ENCODE results near the gene SFTPB.

Gene SFTPB

DNA sequence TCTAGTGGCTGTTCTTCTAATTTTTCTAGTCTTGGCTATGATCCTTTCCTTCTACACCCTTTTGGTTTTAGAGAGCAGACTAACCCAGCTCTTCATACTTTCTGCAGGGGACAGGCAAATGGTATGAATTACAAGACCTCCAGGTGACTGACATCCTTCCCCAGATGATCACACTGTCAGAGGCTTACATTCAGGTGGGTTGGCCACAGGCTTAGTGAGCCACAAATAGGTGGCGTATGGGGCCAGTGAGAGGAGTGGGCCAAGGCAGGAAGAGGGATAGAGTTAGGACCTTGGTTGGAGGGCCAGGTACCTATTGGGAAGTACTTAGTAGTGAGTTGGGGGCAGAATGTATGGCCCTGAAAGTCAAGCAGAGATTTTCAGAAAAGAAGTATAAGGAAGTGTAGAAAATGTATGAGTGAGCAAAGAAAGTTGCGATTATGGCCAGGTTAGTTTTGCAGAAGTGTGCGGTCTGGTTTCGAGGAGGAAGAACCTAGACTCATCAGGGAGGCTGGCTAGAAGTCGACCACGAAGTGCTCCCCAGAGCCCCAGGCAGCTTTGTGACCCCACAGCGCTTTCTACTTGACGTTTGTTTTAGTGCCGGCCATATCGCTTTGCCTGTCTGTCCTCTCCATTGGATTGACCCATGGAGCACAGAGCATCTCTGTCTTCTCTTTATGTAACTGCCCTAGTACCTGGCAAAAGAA is 20.0 kb downstream of the SFTPB start:
- no peak overlapping the region for H3K18ac ChIP-seq (ENCODE audit: low read length)
- H2AFZ ChIP-seq (ENCODE audit: low read length), result no peak overlapping the region
- no peak overlapping the region for H3K14ac ChIP-seq (ENCODE audit: low read length)
- no peaks in the 10 kb centered on the region for H3K27me3 ChIP-seq (ENCODE audit: control insufficient read depth in 3 of 3, insufficient read depth in 3 of 3, low read depth in 1 of 3, low read length in 3 of 3)
- no peak overlapping the region for H2AK5ac ChIP-seq (ENCODE audit: low read depth, low read length)
- H4K91ac ChIP-seq (ENCODE audit: low read depth, low read length, poor library complexity), result no peak overlapping the region
- peaks cover 60 to 95% of the 10 kb centered on the region in 2 donors for H3K36me3 ChIP-seq (replicated peaks in 1 of 2; ENCODE audit: control insufficient read depth in 2 of 2, insufficient read depth in 2 of 2, low read length in 2 of 2)
- no peak overlapping the region for H3K4ac ChIP-seq (ENCODE audit: low read length)
- no peak overlapping the region for H2BK120ac ChIP-seq (ENCODE audit: low read depth, low read length)
- H2BK15ac ChIP-seq (ENCODE audit: low read length), result no peak overlapping the region
- peaks cover 2% of the 10 kb centered on the region for H3K79me1 ChIP-seq (ENCODE audit: low read depth, low read length)
- H3K27ac ChIP-seq (replicated peaks; ENCODE audit: low read length), result no peak overlapping the region
- H3K4me3 ChIP-seq (ENCODE audit: low read length in 2 of 2), result no peak overlapping the region
- H3K4me1 ChIP-seq (ENCODE audit: control insufficient read depth in 2 of 2, insufficient read depth in 1 of 2, low read depth in 1 of 2, low read length in 2 of 2), result no peaks in the 10 kb centered on the region
- H3K4me2 ChIP-seq (ENCODE audit: insufficient read depth, low read length, poor library complexity, severe bottlenecking), result no peak overlapping the region
- H3K9me3 ChIP-seq (replicated peaks in 1 of 2; ENCODE audit: control insufficient read depth in 2 of 2, insufficient read depth in 1 of 2, low read depth in 1 of 2, low read length in 2 of 2), result peaks cover 0 to 1% of the 10 kb centered on the region in 2 donors
- no CpG with 5 or more reads among the region's 10 CpGs for WGBS, 2 donors (ENCODE audit: extremely low coverage in 2 of 2, insufficient read length in 2 of 2, insufficient replicate concordance in 1 of 2)
- H3K23ac ChIP-seq (ENCODE audit: low read depth, low read length, poor library complexity), result no peak overlapping the region
- H2BK5ac ChIP-seq (ENCODE audit: low read length), result no peak overlapping the region
- no peak overlapping the region for H3K9ac ChIP-seq (ENCODE audit: low read depth, low read length, poor library complexity)
- no peak overlapping the region for H2BK12ac ChIP-seq (ENCODE audit: low read length)
- H4K8ac ChIP-seq (ENCODE audit: low read depth, low read length), result no peak overlapping the region
- DNase-seq (ENCODE audit: low spot score), result no peak

GRCh38 chr2:85646166-85646565 is 21.8 kb downstream of the SFTPB start:
- no peak overlapping the region for H4K8ac ChIP-seq (ENCODE audit: low read depth, low read length)
- no peak for DNase-seq (ENCODE audit: low spot score)
- peaks cover 63 to 97% of the 10 kb centered on the region in 2 donors for H3K36me3 ChIP-seq (replicated peaks in 1 of 2; ENCODE audit: control insufficient read depth in 2 of 2, insufficient read depth in 2 of 2, low read length in 2 of 2)

GRCh38 chr2:85644909-85645308 is 23.1 kb downstream of the SFTPB start:
- Histone ChIP-seq H3K27ac (replicated peaks; ENCODE audit: low read length) (no peak overlapping the region), H3K18ac (ENCODE audit: low read length) (no peak overlapping the region), H3K9ac (ENCODE audit: low read depth, low read length, poor library complexity) (no peak overlapping the region), H3K4me1 (ENCODE audit: control insufficient read depth in 2 of 2, insufficient read depth in 1 of 2, low read depth in 1 of 2, low read length in 2 of 2) (no peaks in the 10 kb centered on the region), H3K9me3 (replicated peaks in 1 of 2; ENCODE audit: control insufficient read depth in 2 of 2, insufficient read depth in 1 of 2, low read depth in 1 of 2, low read length in 2 of 2) (peaks cover 0 to 1% of the 10 kb centered on the region in 2 donors), H3K23ac (ENCODE audit: low read depth, low read length, poor library complexity) (no peak overlapping the region), H4K91ac (ENCODE audit: low read depth, low read length, poor library complexity) (no peak overlapping the region), H2AK5ac (ENCODE audit: low read depth, low read length) (no peak overlapping the region), H3K4ac (ENCODE audit: low read length) (no peak overlapping the region), H2BK5ac (ENCODE audit: low read length) (no peak overlapping the region), H3K36me3 (replicated peaks in 1 of 2; ENCODE audit: control insufficient read depth in 2 of 2, insufficient read depth in 2 of 2, low read length in 2 of 2) (peaks cover 56 to 99% of the 10 kb centered on the region in 2 donors), H3K4me2 (ENCODE audit: insufficient read depth, low read length, poor library complexity, severe bottlenecking) (no peak overlapping the region), H2BK12ac (ENCODE audit: low read length) (no peak overlapping the region), H2AFZ (ENCODE audit: low read length) (no peak overlapping the region), H2BK15ac (ENCODE audit: low read length) (no peak overlapping the region), H3K79me1 (ENCODE audit: low read depth, low read length) (no peaks in the 10 kb centered on the region), H3K4me3 (ENCODE audit: low read length in 2 of 2) (no peak overlapping the region), H4K8ac (ENCODE audit: low read depth, low read length) (no peak overlapping the region), H2BK120ac (ENCODE audit: low read depth, low read length) (no peak overlapping the region), H3K14ac (ENCODE audit: low read length) (no peak overlapping the region), H3K27me3 (ENCODE audit: control insufficient read depth in 3 of 3, insufficient read depth in 3 of 3, low read depth in 1 of 3, low read length in 3 of 3) (no peaks in the 10 kb centered on the region)
- DNase-seq (ENCODE audit: low spot score), result no peak
- no CpG with 5 or more reads among the region's 8 CpGs for WGBS, 2 donors (ENCODE audit: extremely low coverage in 2 of 2, insufficient read length in 2 of 2, insufficient replicate concordance in 1 of 2)

More at GRCh38 chr2:85646166-85646565, 21.8 kb downstream of the SFTPB start:
- H3K18ac ChIP-seq (ENCODE audit: low read length), result no peak overlapping the region
- no peak overlapping the region for H3K4ac ChIP-seq (ENCODE audit: low read length)
- no peak overlapping the region for H2BK120ac ChIP-seq (ENCODE audit: low read depth, low read length)
- no peak overlapping the region for H2AK5ac ChIP-seq (ENCODE audit: low read depth, low read length)
- H3K4me1 ChIP-seq (ENCODE audit: control insufficient read depth in 2 of 2, insufficient read depth in 1 of 2, low read depth in 1 of 2, low read length in 2 of 2), result no peaks in the 10 kb centered on the region
- no peak overlapping the region for H2BK12ac ChIP-seq (ENCODE audit: low read length)
- no peak overlapping the region for H4K91ac ChIP-seq (ENCODE audit: low read depth, low read length, poor library complexity)
- H2BK15ac ChIP-seq (ENCODE audit: low read length), result no peak overlapping the region
- no CpG with 5 or more reads among the region's 2 CpGs for WGBS, 2 donors (ENCODE audit: extremely low coverage in 2 of 2, insufficient read length in 2 of 2, insufficient replicate concordance in 1 of 2)
- no peak overlapping the region for H3K23ac ChIP-seq (ENCODE audit: low read depth, low read length, poor library complexity)
- H3K79me1 ChIP-seq (ENCODE audit: low read depth, low read length), result peaks cover 2% of the 10 kb centered on the region
- H3K27ac ChIP-seq (replicated peaks; ENCODE audit: low read length), result no peak overlapping the region
- H3K14ac ChIP-seq (ENCODE audit: low read length), result no peak overlapping the region
- H3K4me2 ChIP-seq (ENCODE audit: insufficient read depth, low read length, poor library complexity, severe bottlenecking), result no peak overlapping the region
- H3K9ac ChIP-seq (ENCODE audit: low read depth, low read length, poor library complexity), result no peak overlapping the region
- H2BK5ac ChIP-seq (ENCODE audit: low read length), result no peak overlapping the region
- no peaks in the 10 kb centered on the region for H3K27me3 ChIP-seq (ENCODE audit: control insufficient read depth in 3 of 3, insufficient read depth in 3 of 3, low read depth in 1 of 3, low read length in 3 of 3)
- peaks cover 0 to 1% of the 10 kb centered on the region in 2 donors for H3K9me3 ChIP-seq (replicated peaks in 1 of 2; ENCODE audit: control insufficient read depth in 2 of 2, insufficient read depth in 1 of 2, low read depth in 1 of 2, low read length in 2 of 2)
- no peak overlapping the region for H2AFZ ChIP-seq (ENCODE audit: low read length)
- no peak overlapping the region for H3K4me3 ChIP-seq (ENCODE audit: low read length in 2 of 2)

DNA sequence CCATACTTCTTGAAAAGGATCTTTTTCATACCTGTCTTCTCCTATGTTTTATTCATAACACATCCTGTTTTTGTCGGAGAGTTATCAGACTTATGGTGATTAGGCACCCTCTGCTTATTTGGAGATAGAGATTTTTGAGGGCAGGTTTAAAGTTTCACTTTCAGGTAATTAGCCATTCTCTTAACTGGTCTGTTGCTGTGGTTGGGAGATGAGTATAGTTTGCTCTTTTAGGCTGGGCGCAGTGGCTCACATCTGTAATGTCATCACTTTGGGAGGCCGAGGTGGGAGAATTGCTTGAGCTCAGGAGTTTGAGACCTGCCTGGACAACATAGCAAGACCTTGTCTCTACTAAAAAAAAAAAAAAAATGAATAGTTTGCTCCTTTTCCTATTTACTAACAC is 25.3 kb downstream of the SFTPB start:
- Histone ChIP-seq H3K79me1 (ENCODE audit: low read depth, low read length) (no peaks in the 10 kb centered on the region), H3K14ac (ENCODE audit: low read length) (no peak overlapping the region), H2BK5ac (ENCODE audit: low read length) (no peak overlapping the region), H2BK120ac (ENCODE audit: low read depth, low read length) (no peak overlapping the region), H2BK15ac (ENCODE audit: low read length) (no peak overlapping the region), H3K27me3 (ENCODE audit: control insufficient read depth in 3 of 3, insufficient read depth in 3 of 3, low read depth in 1 of 3, low read length in 3 of 3) (no peaks in the 10 kb centered on the region), H3K18ac (ENCODE audit: low read length) (no peak overlapping the region), H3K27ac (replicated peaks; ENCODE audit: low read length) (no peak overlapping the region), H3K4me3 (ENCODE audit: low read length in 2 of 2) (no peak overlapping the region), H2BK12ac (ENCODE audit: low read length) (no peak overlapping the region), H3K4ac (ENCODE audit: low read length) (no peak overlapping the region), H3K23ac (ENCODE audit: low read depth, low read length, poor library complexity) (no peak overlapping the region), H3K4me2 (ENCODE audit: insufficient read depth, low read length, poor library complexity, severe bottlenecking) (no peak overlapping the region), H4K91ac (ENCODE audit: low read depth, low read length, poor library complexity) (no peak overlapping the region), H2AFZ (ENCODE audit: low read length) (no peak overlapping the region), H2AK5ac (ENCODE audit: low read depth, low read length) (no peak overlapping the region), H3K9ac (ENCODE audit: low read depth, low read length, poor library complexity) (no peak overlapping the region), H3K4me1 (ENCODE audit: control insufficient read depth in 2 of 2, insufficient read depth in 1 of 2, low read depth in 1 of 2, low read length in 2 of 2) (no peaks in the 10 kb centered on the region), H4K8ac (ENCODE audit: low read depth, low read length) (no peak overlapping the region), H3K36me3 (replicated peaks in 1 of 2; ENCODE audit: control insufficient read depth in 2 of 2, insufficient read depth in 2 of 2, low read length in 2 of 2) (peaks cover 54 to 98% of the 10 kb centered on the region in 2 donors), H3K9me3 (replicated peaks in 1 of 2; ENCODE audit: control insufficient read depth in 2 of 2, insufficient read depth in 1 of 2, low read depth in 1 of 2, low read length in 2 of 2) (no peaks in the 10 kb centered on the region)
- no peak for DNase-seq (ENCODE audit: low spot score)
- no CpG with 5 or more reads among the region's 3 CpGs for WGBS, 2 donors (ENCODE audit: extremely low coverage in 2 of 2, insufficient read length in 2 of 2, insufficient replicate concordance in 1 of 2)
